Omental fat pad (tissue), 4 donors: ENCODE measurements around the gene MDFIC2. TPM values are rescaled to one million over a fixed set of nuclear protein-coding genes. Genes with fewer than 3 reads are reported as not detected.

Experiments
- ATAC-seq: fragments of 150-250 bp; one replicate; pipeline ENCODE4 v1.9.1; 2016; ENCODE audit warnings: mild to moderate bottlenecking, moderate library complexity; ENCODE audit not compliant: low FRiP score
- DNase-seq: peaks from one replicate; pipeline ENCODE4 v3.0.0-alpha.2; 2019; ENCODE audit warnings: low spot score
- total RNA-seq, 4 donors: library from RNA; depleted of rRNA; stranded (reverse); fragments of >200 nt; gene quantifications; one replicate each; pipeline ENCODE4 v1.1.0, GENCODE V29; 2016
- TF ChIP-seq, protein P1 (sequence below), 3 donors: fragments of 450-650 bp; IDR thresholded peaks; one replicate each; pipeline ENCODE4 v1.5.1; 2016 to 2017; ENCODE audit warnings: antibody characterized with exemption in 3 of 3, mild to moderate bottlenecking in 3 of 3, moderate library complexity in 2 of 3

Gene MDFIC2
- total RNA-seq, 4 donors from 2014 or later: not detected

DNA sequence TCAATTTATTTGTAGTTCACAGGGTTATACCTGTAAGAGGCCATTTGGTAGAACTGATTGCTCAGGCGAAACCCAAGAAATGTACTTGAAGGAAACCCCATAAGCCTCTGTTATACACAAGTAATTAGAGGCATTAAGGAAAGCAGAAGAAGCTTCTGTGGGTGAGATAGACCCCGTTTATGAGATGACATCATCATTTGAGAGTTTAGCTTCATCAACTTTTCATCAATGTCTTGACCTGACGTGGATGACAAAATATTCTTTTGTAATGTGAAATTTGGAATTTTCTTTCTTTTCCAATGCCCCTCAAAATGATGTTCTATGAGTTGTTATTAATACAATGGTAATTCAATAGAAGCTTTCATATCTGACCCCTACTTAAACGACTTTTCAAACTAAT, 136.2 kb downstream of the MDFIC2 start:
- TF ChIP-seq, protein P1, sequence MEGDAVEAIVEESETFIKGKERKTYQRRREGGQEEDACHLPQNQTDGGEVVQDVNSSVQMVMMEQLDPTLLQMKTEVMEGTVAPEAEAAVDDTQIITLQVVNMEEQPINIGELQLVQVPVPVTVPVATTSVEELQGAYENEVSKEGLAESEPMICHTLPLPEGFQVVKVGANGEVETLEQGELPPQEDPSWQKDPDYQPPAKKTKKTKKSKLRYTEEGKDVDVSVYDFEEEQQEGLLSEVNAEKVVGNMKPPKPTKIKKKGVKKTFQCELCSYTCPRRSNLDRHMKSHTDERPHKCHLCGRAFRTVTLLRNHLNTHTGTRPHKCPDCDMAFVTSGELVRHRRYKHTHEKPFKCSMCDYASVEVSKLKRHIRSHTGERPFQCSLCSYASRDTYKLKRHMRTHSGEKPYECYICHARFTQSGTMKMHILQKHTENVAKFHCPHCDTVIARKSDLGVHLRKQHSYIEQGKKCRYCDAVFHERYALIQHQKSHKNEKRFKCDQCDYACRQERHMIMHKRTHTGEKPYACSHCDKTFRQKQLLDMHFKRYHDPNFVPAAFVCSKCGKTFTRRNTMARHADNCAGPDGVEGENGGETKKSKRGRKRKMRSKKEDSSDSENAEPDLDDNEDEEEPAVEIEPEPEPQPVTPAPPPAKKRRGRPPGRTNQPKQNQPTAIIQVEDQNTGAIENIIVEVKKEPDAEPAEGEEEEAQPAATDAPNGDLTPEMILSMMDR (IDR thresholded peaks at IDR 0.05): no peak
- DNase-seq: no peak
- ATAC-seq: no peak

DNA sequence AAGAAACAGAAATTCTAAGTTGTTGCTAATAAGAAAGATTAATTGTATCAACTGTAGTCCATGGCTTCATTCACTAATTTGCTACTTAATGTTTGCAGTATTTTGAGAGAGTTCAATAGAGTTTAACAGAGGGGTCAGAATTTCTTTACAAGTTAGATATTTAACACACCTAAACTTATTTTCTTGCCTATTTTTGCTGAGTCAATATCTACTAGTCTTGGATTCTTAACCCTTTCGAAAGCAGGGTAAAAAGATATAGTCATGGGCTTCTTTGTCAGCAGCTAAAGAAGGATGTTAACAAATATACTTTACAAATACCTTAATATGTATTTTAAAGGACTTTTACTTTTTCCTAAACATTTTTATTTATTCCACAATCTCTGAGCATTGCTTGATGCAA, 155.6 kb downstream of the MDFIC2 start:
- no peak for DNase-seq
- TF ChIP-seq, protein P1 (IDR thresholded peaks at IDR 0.05): no peak
- ATAC-seq: no peak

GRCh38 chr3:70150599-70150998, 161.8 kb downstream of the MDFIC2 start:
- TF ChIP-seq, protein P1 (IDR thresholded peaks at IDR 0.05): no peak
- DNase-seq: no peak

DNA sequence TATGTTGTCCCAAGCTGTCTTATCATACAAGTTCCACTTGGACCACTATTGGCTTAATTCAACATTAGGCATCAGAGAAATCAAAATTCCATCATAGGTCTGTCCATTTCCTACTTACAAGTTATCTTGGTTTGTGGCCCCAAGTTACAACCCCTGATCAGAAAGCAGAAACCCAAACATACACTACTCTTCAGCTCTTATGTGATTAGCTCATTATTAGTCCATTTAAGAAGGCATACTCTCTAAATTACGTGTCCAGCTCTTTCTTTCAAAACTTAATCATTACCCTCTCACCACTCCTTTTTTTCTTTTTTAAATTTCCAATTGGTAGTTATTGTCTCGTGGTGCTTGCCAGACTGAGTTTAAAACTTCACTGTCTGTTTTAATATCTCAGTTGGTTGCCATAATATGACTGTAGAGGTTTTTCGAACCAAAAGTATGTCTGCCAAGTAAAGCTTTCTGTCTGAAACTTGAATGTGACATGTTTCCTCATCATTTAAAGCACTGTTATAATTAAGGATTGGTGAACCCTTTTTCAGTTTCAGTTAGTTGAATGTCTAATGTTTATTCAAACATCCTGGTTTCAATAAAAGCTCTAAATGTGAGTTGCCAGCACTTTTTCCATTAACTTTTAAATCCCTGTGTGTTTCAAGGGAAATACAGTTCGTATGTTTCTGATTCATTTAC, 162.6 kb downstream of the MDFIC2 start:
- ATAC-seq: no peak

More at GRCh38 chr3:70150599-70150998, 161.8 kb downstream of the MDFIC2 start:
- no peak for ATAC-seq

More for the DNA sequence above, 162.6 kb downstream of the MDFIC2 start:
- TF ChIP-seq, protein P1 (IDR thresholded peaks at IDR 0.05): no peak
- no peak for DNase-seq
